ENCODE measurements around the gene PRKCA.

DNA sequence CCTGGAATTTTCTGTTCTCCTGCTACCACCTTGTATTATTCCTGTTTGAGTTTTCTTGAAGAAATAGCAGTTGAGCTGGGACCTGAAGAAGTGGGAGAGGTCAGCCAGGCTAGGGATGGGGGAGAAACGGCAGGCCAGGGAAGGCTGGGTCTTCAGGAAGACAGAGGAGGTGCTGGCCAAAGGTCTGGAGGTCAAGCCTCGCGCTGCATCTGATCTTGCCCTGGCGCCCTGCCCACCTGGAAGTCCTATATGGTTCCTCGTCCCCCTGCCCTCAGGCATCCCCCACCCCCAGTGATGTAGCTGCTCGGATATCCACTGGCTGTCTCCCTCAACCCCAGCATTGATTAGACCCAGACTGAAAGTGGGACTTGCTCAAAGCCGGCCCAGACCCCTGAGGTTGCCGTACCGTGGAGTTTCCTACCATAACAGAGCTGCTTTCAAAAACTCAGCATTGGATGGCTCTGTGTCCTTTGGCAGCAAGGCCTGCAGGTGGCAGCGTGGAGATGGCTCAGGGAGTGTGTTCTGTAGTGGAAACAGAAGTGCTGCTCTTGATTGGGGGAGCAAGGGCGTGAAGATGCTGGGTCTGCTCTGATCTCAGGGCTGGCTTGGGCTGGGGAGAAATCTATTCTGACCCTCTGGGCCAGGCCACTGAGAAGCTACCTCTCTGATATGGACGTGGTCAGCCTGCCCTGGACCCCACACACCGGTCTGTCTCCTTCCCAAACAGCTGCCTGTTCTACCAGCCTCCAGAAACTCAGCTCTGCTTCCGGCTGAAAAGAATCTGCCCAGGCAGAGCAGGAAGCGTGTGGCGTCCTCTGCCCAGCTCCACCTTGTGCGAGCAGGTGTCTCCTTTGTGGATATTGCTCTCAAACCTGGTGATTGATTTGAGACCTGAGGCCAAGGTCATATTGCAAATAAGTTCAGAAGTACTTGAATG lies 425.5 kb downstream of the PRKCA start:
- TF ChIP-seq POLR2A (IDR thresholded peaks at IDR 0.05; ENCODE audit: low read length) (no peak), MAZ (IDR thresholded peaks at IDR 0.05; ENCODE audit: borderline replicate concordance, low read depth, low read length) (no peak)
- TF ChIP-seq, protein P1, sequence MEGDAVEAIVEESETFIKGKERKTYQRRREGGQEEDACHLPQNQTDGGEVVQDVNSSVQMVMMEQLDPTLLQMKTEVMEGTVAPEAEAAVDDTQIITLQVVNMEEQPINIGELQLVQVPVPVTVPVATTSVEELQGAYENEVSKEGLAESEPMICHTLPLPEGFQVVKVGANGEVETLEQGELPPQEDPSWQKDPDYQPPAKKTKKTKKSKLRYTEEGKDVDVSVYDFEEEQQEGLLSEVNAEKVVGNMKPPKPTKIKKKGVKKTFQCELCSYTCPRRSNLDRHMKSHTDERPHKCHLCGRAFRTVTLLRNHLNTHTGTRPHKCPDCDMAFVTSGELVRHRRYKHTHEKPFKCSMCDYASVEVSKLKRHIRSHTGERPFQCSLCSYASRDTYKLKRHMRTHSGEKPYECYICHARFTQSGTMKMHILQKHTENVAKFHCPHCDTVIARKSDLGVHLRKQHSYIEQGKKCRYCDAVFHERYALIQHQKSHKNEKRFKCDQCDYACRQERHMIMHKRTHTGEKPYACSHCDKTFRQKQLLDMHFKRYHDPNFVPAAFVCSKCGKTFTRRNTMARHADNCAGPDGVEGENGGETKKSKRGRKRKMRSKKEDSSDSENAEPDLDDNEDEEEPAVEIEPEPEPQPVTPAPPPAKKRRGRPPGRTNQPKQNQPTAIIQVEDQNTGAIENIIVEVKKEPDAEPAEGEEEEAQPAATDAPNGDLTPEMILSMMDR (IDR thresholded peaks at IDR 0.05): peak; percentile 64
